ENCODE measurements around the gene WWTR1.

DNA sequence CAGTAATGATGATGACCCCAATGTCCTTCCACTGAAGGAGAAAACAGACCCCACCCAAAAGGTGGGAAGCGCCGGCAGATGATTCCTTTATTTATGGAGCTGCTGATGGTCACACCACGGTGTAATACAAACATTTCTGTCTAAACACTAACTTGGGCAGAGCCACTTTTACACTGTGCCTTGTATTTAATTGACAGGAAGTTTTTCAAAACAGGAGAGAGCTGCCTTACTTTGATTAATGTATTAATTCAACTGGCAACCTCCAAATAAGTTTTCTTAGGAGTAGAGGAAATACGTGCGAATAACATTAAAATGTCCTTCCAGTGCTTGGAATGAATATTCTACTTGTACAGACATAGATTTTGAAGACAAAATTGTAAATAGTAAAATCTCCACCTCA is 70.4 kb downstream of the WWTR1 start:
- TF ChIP-seq, protein P1, sequence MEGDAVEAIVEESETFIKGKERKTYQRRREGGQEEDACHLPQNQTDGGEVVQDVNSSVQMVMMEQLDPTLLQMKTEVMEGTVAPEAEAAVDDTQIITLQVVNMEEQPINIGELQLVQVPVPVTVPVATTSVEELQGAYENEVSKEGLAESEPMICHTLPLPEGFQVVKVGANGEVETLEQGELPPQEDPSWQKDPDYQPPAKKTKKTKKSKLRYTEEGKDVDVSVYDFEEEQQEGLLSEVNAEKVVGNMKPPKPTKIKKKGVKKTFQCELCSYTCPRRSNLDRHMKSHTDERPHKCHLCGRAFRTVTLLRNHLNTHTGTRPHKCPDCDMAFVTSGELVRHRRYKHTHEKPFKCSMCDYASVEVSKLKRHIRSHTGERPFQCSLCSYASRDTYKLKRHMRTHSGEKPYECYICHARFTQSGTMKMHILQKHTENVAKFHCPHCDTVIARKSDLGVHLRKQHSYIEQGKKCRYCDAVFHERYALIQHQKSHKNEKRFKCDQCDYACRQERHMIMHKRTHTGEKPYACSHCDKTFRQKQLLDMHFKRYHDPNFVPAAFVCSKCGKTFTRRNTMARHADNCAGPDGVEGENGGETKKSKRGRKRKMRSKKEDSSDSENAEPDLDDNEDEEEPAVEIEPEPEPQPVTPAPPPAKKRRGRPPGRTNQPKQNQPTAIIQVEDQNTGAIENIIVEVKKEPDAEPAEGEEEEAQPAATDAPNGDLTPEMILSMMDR (IDR thresholded peaks at IDR 0.05): no peak
- no peak for TF ChIP-seq POLR2A (IDR thresholded peaks at IDR 0.05)

Data from right lobe of liver (tissue), 4 donors.